ENCODE results near the gene NRARP. TPM values are rescaled to one million over a fixed set of nuclear protein-coding genes. Genes with fewer than 3 reads are reported as not detected.
A peak's percentile ranks its signal among the peaks of the same experiment; 100 is the strongest.

NRARP gene
- total and polyA plus RNA-seq, 2 of the 13 experiments (the other 11 are each of a cell fraction or from before 2014, with no cell fraction given) = 0.22 to 0.46 TPM

DNA sequence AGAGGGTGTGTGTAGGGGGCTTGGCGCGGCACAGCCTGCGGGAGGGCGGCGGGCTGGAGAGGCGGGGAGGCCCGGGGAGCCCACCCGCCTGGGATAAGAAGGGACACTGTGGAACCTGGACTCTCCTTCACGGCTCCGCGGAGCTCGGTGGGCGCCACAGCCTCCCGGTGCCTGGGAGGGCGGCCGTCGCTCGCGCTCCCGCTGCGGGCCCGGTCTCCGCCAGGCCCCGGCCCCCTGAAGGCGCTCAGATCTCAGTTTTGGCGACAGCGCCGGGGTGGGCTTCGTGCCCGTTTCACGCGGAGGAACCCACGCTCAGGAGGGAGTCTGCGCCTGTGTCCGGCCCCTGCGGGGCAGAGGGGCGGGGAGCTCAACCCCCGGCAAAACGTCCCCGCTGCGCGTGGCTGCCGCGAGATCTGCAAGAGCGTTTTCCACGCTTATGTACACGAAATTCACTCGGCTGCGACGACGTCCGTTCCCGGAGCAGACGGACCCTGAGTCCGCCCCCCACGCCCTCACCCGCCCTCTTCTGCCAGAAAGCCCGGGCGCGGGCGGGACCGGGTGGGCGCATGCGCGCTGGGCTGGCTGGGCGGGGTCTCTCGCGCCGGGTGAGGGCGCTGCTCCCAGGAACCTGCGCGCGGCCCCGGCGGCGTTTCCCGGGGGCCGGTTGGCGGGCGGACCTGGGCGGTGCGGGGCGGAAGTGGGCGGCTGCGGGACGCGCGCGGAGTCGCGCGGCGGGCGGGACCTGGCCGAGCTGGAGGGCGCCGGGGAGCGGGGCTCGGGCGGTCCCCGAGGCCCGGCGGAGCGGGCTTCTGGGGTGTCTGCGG is 47.2 kb downstream of the NRARP start, which contains the start of gene NELFB (continued):
- no peak for TF ChIP-seq ZBTB4 (CRISPR knock-in tag; IDR thresholded peaks at IDR 0.05; ENCODE audit: borderline replicate concordance)
- TF ChIP-seq BORCS8-MEF2B (CRISPR knock-in tag; IDR thresholded peaks at IDR 0.05) = no peak
- TF ChIP-seq ZNF562 (CRISPR knock-in tag; IDR thresholded peaks at IDR 0.05; ENCODE audit: borderline replicate concordance) = no peak
- TF ChIP-seq, protein P1, sequence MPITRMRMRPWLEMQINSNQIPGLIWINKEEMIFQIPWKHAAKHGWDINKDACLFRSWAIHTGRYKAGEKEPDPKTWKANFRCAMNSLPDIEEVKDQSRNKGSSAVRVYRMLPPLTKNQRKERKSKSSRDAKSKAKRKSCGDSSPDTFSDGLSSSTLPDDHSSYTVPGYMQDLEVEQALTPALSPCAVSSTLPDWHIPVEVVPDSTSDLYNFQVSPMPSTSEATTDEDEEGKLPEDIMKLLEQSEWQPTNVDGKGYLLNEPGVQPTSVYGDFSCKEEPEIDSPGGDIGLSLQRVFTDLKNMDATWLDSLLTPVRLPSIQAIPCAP (CRISPR knock-in tag; IDR thresholded peaks at IDR 0.05; ENCODE audit: low read depth) = no peak
- TF ChIP-seq ZFY (CRISPR knock-in tag; IDR thresholded peaks at IDR 0.05) = peak; percentile 63
- no peak for TF ChIP-seq NFIC (IDR thresholded peaks at IDR 0.05; ENCODE audit: low read length)
- peak; percentile 34 for TF ChIP-seq TAF15 (IDR thresholded peaks at IDR 0.05; ENCODE audit: low read depth, low read length, poor library complexity, severe bottlenecking)
- TF ChIP-seq ZNF501 (CRISPR knock-in tag; IDR thresholded peaks at IDR 0.05) = peak; percentile 7; the same call in 1 of the 2 replicates
- no peak for TF ChIP-seq MTF1 (CRISPR knock-in tag; IDR thresholded peaks at IDR 0.05)
- no peak for TF ChIP-seq THYN1 (CRISPR knock-in tag; IDR thresholded peaks at IDR 0.05; ENCODE audit: borderline replicate concordance, low read depth)
- TF ChIP-seq ZNF124 (CRISPR knock-in tag; IDR thresholded peaks at IDR 0.05) = peak; percentile 72; the same call in 1 of the 2 replicates
- TF ChIP-seq ATRX (CRISPR knock-in tag; IDR thresholded peaks at IDR 0.05; ENCODE audit: borderline replicate concordance) = no peak
- TF ChIP-seq ZNF616 (CRISPR knock-in tag; IDR thresholded peaks at IDR 0.05; ENCODE audit: low read depth) = no peak
- TF ChIP-seq NFYB (CRISPR knock-in tag; IDR thresholded peaks at IDR 0.05) = no peak; the same call in 1 of the 2 replicates
- TF ChIP-seq ZNF891 (CRISPR knock-in tag; IDR thresholded peaks at IDR 0.05) = 0 out of 2 replicates have a peak, but pooled peaks have one; percentile 65
- TF ChIP-seq, protein P2, sequence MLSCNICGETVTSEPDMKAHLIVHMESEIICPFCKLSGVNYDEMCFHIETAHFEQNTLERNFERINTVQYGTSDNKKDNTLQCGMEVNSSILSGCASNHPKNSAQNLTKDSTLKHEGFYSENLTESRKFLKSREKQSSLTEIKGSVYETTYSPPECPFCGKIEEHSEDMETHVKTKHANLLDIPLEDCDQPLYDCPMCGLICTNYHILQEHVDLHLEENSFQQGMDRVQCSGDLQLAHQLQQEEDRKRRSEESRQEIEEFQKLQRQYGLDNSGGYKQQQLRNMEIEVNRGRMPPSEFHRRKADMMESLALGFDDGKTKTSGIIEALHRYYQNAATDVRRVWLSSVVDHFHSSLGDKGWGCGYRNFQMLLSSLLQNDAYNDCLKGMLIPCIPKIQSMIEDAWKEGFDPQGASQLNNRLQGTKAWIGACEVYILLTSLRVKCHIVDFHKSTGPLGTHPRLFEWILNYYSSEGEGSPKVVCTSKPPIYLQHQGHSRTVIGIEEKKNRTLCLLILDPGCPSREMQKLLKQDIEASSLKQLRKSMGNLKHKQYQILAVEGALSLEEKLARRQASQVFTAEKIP (CRISPR knock-in tag; IDR thresholded peaks at IDR 0.05; ENCODE audit: borderline replicate concordance) = no peak
- no peak for TF ChIP-seq SNAI1 (CRISPR knock-in tag; IDR thresholded peaks at IDR 0.05; ENCODE audit: borderline replicate concordance)
- TF ChIP-seq NR2F1 (CRISPR knock-in tag; IDR thresholded peaks at IDR 0.05) = no peak
- TF ChIP-seq SRSF4 (IDR thresholded peaks at IDR 0.05; ENCODE audit: low read depth, low read length, poor library complexity, severe bottlenecking) = no peak
- TF ChIP-seq, protein P3, sequence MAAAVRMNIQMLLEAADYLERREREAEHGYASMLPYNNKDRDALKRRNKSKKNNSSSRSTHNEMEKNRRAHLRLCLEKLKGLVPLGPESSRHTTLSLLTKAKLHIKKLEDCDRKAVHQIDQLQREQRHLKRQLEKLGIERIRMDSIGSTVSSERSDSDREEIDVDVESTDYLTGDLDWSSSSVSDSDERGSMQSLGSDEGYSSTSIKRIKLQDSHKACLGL (CRISPR knock-in tag; IDR thresholded peaks at IDR 0.05) = peak; percentile 38; the same call in 1 of the 2 replicates
- TF ChIP-seq ZNF251 (CRISPR knock-in tag; IDR thresholded peaks at IDR 0.05) = no peak
- TF ChIP-seq ZIK1 (CRISPR knock-in tag; IDR thresholded peaks at IDR 0.05; ENCODE audit: borderline replicate concordance, low read depth) = peak; percentile 61; the same call in 1 of the 2 replicates
- no peak for TF ChIP-seq ZNF816 (CRISPR knock-in tag; IDR thresholded peaks at IDR 0.05; ENCODE audit: borderline replicate concordance)
